Fibroblast of lung (primary cell): Measurements from ENCODE around the gene LTBP2. TPM values are rescaled to one million over a fixed set of nuclear protein-coding genes. Genes with fewer than 3 reads are reported as not detected.

ENCODE experiments used
- DNase-seq, 2 donors: peaks; one replicate each; pipeline versions ENCODE4 v3.0.0 to v3.0.0-alpha.2; 2010; ENCODE audit warnings: low read depth in 2 of 2
- H2AFZ ChIP-seq: 2 replicates; pipeline ENCODE4 v1.5.1; 2012; ENCODE audit warnings: low read length, control low read depth, inconsistent platforms
- H3K27ac ChIP-seq: 2 replicates; pipeline ENCODE4 v1.5.1; 2011; ENCODE audit warnings: low read length, control low read depth; ENCODE audit not compliant: insufficient read depth
- H3K27me3 ChIP-seq: 2 replicates; pipeline ENCODE4 v1.5.1; 2011; ENCODE audit warnings: mild to moderate bottlenecking, low read length; ENCODE audit not compliant: control insufficient read depth, insufficient read depth
- H3K36me3 ChIP-seq: 2 replicates; pipeline ENCODE4 v1.5.1; 2011; ENCODE audit warnings: low read length; ENCODE audit not compliant: control insufficient read depth, insufficient read depth
- H3K4me1 ChIP-seq: 2 replicates; pipeline ENCODE4 v1.5.1; 2011; ENCODE audit warnings: low read length; ENCODE audit not compliant: control insufficient read depth, insufficient read depth; ENCODE audit errors: extremely low read depth
- H3K4me2 ChIP-seq: 2 replicates; pipeline ENCODE4 v1.5.1; 2011; ENCODE audit warnings: low read length, control low read depth; ENCODE audit not compliant: insufficient read depth; ENCODE audit errors: extremely low read depth
- H3K4me3 ChIP-seq, 4 experiments: fragments of 200-600 bp in 1 of 4; sonication (generic) in 1 of 4; replicated peaks in 1 of 4; 2 replicates each; pipeline ENCODE4 v1.5.1; 2011 to 2016; ENCODE audit warnings: low read length in 4 of 4, low read depth in 3 of 4, mild to moderate bottlenecking in 3 of 4, control low read depth in 2 of 4, inconsistent platforms in 1 of 4, mixed read lengths in 1 of 4; ENCODE audit not compliant: insufficient read depth in 1 of 4; ENCODE audit errors: control extremely low read depth in 1 of 4
- H3K79me2 ChIP-seq: 2 replicates; pipeline ENCODE4 v1.5.1; 2012; ENCODE audit warnings: mild to moderate bottlenecking, low read length, inconsistent platforms; ENCODE audit not compliant: control insufficient read depth, insufficient read depth
- H3K9ac ChIP-seq: 2 replicates; pipeline ENCODE4 v1.5.1; 2011; ENCODE audit warnings: mild to moderate bottlenecking, low read length, control low read depth; ENCODE audit not compliant: insufficient read depth
- H3K9me3 ChIP-seq: 2 replicates; pipeline ENCODE4 v1.5.1; 2012; ENCODE audit warnings: low read depth, low read length; ENCODE audit not compliant: control insufficient read depth, insufficient read depth
- H4K20me1 ChIP-seq: 2 replicates; pipeline ENCODE4 v1.5.1; 2011; ENCODE audit warnings: low read length; ENCODE audit not compliant: control insufficient read depth, insufficient read depth; ENCODE audit errors: extremely low read depth
- CTCF ChIP-seq, 2 donors: IDR thresholded peaks in 1 of 2; conservative IDR thresholded peaks in 1 of 2; 1 replicate in 1 of 2; 2 replicates in 1 of 2; pipeline ENCODE4 v1.5.1; 2011 to 2012; ENCODE audit warnings: low read length in 2 of 2, control low read depth in 1 of 2, inconsistent platforms in 1 of 2, low read depth in 1 of 2, mild to moderate bottlenecking in 1 of 2
- EZH2 ChIP-seq: IDR thresholded peaks from 2 replicates; pipeline ENCODE4 v1.5.1; 2012; ENCODE audit warnings: low read length, control low read depth, mild to moderate bottlenecking; ENCODE audit errors: missing control alignments
- polyA plus RNA-seq, 2 donors: library from polyadenylated mRNA; depleted of rRNA in 1 of 2; stranded (reverse) in 1 of 2; unstranded in 1 of 2; fragments of >200 nt; gene quantifications; 2 replicates each; pipeline ENCODE4 v1.2.1, GENCODE V29; 2011 to 2012; ENCODE audit warnings: missing spikeins in 1 of 2
- total RNA-seq: library from RNA; depleted of rRNA; stranded (reverse); fragments of >200 nt; gene quantifications from 2 replicates; pipeline ENCODE4 v1.2.1, GENCODE V29; 2014

The LTBP2 gene
- total and polyA plus RNA-seq, 2 donors (not counting 1 experiment from before 2014, with no cell fraction given) = 108 to 514 TPM

DNA sequence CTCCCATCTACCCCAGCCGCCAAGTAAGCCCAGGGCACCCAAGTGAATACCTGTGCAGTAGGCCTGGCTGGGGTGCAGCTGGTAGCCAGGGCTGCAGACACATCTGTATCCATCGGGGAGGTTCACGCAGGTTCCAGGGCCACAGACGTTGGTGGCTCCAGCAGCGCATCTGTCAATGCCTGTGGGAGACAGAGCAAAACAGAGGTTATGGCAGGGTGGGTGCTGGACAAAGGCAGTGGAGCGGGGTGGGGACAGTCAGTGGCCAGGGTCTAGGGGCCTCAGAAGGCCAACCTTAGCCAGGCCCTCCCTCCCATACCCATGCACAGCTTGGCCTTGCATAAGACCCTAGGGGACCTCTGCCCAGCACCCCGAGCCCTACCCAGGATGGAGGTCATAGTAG lies 89.3 kb downstream of the LTBP2 start:
- peaks cover 20% of the 10 kb centered on the region for H3K36me3 ChIP-seq

DNA sequence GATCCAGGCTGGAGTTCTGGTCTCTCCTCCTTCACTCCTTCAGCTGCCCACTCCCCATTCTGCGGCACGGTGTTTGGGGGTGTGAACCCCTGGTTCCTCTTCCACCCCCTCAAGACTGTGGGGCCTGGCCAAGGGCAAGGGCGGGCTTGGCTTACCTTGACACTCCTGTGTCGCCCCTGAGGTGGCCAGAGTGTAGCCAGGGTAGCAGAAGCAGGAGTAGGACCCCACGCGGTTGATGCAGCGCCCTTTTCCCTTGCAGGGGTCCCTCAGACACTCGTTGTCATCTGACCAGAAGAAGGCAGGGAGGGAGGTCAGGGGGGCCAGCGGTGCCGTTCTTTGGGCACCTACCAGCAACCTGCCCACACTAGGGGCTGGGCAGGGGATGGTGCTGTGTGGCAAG lies 90.3 kb downstream of the LTBP2 start:
- no peaks in the 10 kb centered on the region for H3K79me2 ChIP-seq
- no peak overlapping the region for H3K4me2 ChIP-seq
- H3K27me3 ChIP-seq = no peaks in the 10 kb centered on the region
- peaks cover 5% of the 10 kb centered on the region for H3K4me1 ChIP-seq
- H3K4me3 ChIP-seq = no peak overlapping the region
- H4K20me1 ChIP-seq = no peaks in the 10 kb centered on the region
- peaks cover 17% of the 10 kb centered on the region for H3K36me3 ChIP-seq
- DNase-seq = no peak
- H2AFZ ChIP-seq = no peak overlapping the region
- no peak overlapping the region for H3K27ac ChIP-seq
- no peaks in the 10 kb centered on the region for H3K9me3 ChIP-seq
- H3K9ac ChIP-seq = no peak overlapping the region
- TF ChIP-seq EZH2 (no peak), CTCF (conservative IDR thresholded peaks at IDR 0.05 in 1 of 2, IDR thresholded peaks at IDR 0.05 in 1 of 2; ENCODE audit: low read depth in 1 of 2, low read length in 2 of 2) (no peak)

More for the DNA sequence above, 89.3 kb downstream of the LTBP2 start:
- no peaks in the 10 kb centered on the region for H3K27me3 ChIP-seq
- no peaks in the 10 kb centered on the region for H4K20me1 ChIP-seq
- TF ChIP-seq EZH2 (no peak), CTCF (conservative IDR thresholded peaks at IDR 0.05 in 1 of 2, IDR thresholded peaks at IDR 0.05 in 1 of 2; ENCODE audit: low read depth in 1 of 2, low read length in 2 of 2) (no peak)
- H3K27ac ChIP-seq = no peak overlapping the region
- H3K4me2 ChIP-seq = no peak overlapping the region
- H3K4me1 ChIP-seq = peaks cover 5% of the 10 kb centered on the region
- no peak overlapping the region for H3K9ac ChIP-seq
- no peak overlapping the region for H3K4me3 ChIP-seq
- no peaks in the 10 kb centered on the region for H3K9me3 ChIP-seq
- no peak for DNase-seq
- H3K79me2 ChIP-seq = no peaks in the 10 kb centered on the region
- H2AFZ ChIP-seq = no peak overlapping the region

DNA sequence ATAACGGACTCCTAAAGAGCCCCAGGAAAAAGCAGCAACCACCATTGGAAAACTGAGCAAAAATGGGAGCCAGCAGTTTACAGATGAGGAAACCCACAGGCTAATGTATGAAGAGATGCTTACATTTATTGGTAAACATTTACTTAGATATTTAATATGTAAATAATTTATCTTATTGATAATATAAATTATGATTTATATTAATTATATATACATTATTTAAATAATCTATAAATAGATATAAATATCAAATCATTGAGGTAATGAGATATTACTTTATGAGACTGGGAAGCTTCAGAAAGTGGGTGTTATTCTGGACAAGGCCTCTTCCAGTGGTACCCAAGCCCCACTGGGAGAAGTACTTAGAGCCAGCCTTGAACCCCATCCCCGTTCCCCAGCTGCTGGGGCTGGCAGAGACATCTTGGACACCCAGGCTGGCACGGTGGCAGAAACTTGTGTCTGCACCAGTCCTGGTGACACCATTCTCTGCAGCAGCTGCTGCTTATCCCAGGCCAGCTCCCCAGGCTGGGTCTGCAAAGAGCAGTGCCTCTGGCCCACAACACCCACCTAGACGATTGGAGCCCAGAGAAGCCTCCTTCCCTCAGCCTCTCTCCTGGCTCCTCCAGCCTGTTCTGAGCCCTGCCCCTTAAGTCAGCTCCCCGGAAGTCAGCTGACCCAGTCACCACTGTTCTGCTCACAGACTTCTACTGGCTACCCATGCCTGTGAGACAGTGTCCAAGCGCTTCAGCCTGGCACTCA lies 92.5 kb downstream of the LTBP2 start:
- Histone ChIP-seq H4K20me1 (no peaks in the 10 kb centered on the region), H2AFZ (no peak overlapping the region), H3K27ac (no peak overlapping the region), H3K4me1 (peaks cover 10% of the 10 kb centered on the region), H3K9ac (no peak overlapping the region), H3K4me3 (no peak overlapping the region), H3K9me3 (no peaks in the 10 kb centered on the region), H3K79me2 (no peaks in the 10 kb centered on the region), H3K27me3 (no peaks in the 10 kb centered on the region), H3K4me2 (no peak overlapping the region), H3K36me3 (peaks cover 21% of the 10 kb centered on the region)
- TF ChIP-seq CTCF (conservative IDR thresholded peaks at IDR 0.05 in 1 of 2, IDR thresholded peaks at IDR 0.05 in 1 of 2; ENCODE audit: low read depth in 1 of 2, low read length in 2 of 2) (no peak), EZH2 (no peak)
- no peak for DNase-seq
